GM13976 (cell line): ENCODE results near the gene PDE3B.

Source experiments
- DNase-seq: peaks from one replicate; pipeline ENCODE4 v3.0.0; 2012; ENCODE audit warnings: low spot score
- CTCF ChIP-seq: IDR thresholded peaks from 2 replicates; pipeline ENCODE4 v1.5.1; 2012; ENCODE audit warnings: borderline replicate concordance, mild to moderate bottlenecking; ENCODE audit not compliant: insufficient read depth; ENCODE audit errors: extremely low read depth, missing control alignments, control extremely low read depth
- in situ Hi-C: fragments of 300-500 bp; cut with MboI; formaldehyde crosslinking; loops from one replicate; pipeline ENCODE4 v1.12.0; 2022; ENCODE audit warnings: low sequenced_read_pairs, mixed read lengths, inconsistent platforms; ENCODE audit not compliant: unreplicated experiment

The PDE3B gene

GRCh38 chr11:14641801-14642200 is 1.8 kb upstream of the PDE3B start:
- TF ChIP-seq CTCF: no peak
- in situ Hi-C loops: no loop called here
- no peak for DNase-seq

GRCh38 chr11:14642453-14642852 is 1.2 kb upstream of the PDE3B start:
- no peak for TF ChIP-seq CTCF
- in situ Hi-C loops: no loop called here
- DNase-seq: no peak

GRCh38 chr11:14642873-14643696 is 519 bp upstream of the PDE3B start:
- no peak for DNase-seq
- in situ Hi-C loops: no loop called here
- TF ChIP-seq CTCF: no peak

GRCh38 chr11:14644226-14645014 is 816 bp downstream of the PDE3B start:
- DNase-seq: peak; percentile 62
- no peak for TF ChIP-seq CTCF
- in situ Hi-C loops: no loop called here

- DNase-seq: peak; percentile 21
- TF ChIP-seq CTCF: no peak
- in situ Hi-C loops: no loop called here
Observed at GRCh38 chr11:14645015-14645912, 1.7 kb downstream of the PDE3B start.

- in situ Hi-C loops: no loop called here
- TF ChIP-seq CTCF: no peak
- DNase-seq: no peak
Observed at GRCh38 chr11:14645985-14646900, 2.6 kb downstream of the PDE3B start.
